ENCODE data around the gene FBXL13.

GRCh38 chr7:103074519-103075336 is at the start of gene FBXL13, which contains the start of gene ARMC10:
- TF ChIP-seq CTCF (conservative IDR thresholded peaks at IDR 0.05; ENCODE audit: low read depth in 2 of 2) (no peak), REST (IDR thresholded peaks at IDR 0.05; ENCODE audit: unreplicated experiment) (no peak), POLR2AphosphoS5 (IDR thresholded peaks at IDR 0.05; ENCODE audit: low read depth) (peak; percentile 73), JUNB (IDR thresholded peaks at IDR 0.05; ENCODE audit: unreplicated experiment) (no peak), EZH2phosphoT487 (IDR thresholded peaks at IDR 0.05; ENCODE audit: unreplicated experiment) (no peak), EZH2 (IDR thresholded peaks at IDR 0.05; ENCODE audit: low read depth, unreplicated experiment) (no peak), ZNF462 (CRISPR knock-in tag; IDR thresholded peaks at IDR 0.05) (no peak), CREB1 (CRISPR knock-in tag; IDR thresholded peaks at IDR 0.05; ENCODE audit: low read depth) (no peak)

All from GM23338 (cell line).